DMS 273 treated with DMSO at 0.1 percent for 48 hours (cell line): Measurements from ENCODE around the gene DNAH10.
"Not testable (repeated sequence)": the region's sequence is repeated elsewhere in the genome, so short reads cannot be mapped to it uniquely, and the experiment has no call there.

ENCODE experiments used
- DNase-seq: peaks from one replicate; lab custom pipeline; 2025; lab: John Stamatoyannopoulos, UW

Gene DNAH10

DNA sequence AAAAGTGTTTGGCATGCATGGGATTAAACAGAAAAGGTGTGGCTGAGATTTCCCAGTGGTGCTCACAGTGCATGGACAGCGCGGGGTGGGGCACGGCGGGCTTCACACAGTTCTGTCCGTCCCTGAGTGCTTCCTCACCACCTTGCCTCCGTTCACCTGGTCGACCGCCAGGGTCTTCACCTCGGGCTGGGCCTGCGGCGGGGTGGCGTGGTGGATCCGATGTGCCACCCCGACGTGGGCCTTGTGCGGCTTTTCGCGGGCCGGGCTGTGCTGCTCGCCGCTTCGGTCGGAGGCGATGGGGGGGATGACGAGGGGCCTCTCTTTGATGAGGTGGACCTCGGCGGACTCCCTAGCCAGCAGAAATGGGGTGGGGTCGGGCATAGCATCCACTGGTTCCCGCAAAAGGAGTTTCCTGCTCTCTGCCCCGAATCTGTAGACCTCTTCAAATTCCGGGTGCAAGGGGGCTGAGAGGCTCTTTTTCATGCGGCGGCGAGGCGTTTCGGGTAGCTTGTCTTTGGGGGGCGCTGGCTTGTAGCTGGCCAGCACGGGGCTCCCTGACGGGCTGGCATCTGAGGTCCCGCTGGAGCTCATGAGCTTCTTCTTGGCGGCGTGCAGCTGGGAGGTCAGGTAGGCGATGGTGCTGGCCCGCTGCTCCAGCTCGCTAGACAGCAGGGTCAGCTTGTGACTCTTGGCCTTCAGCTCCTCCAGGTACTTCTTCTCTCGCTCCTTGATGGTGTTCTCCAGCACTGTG is 175.0 kb downstream of the DNAH10 start:
- no peak for DNase-seq

- DNase-seq, result no peak
Measured at GRCh38 chr12:123937707-123938591, 175.8 kb downstream of the DNAH10 start.

GRCh38 chr12:123938679-123939480 is 176.8 kb downstream of the DNAH10 start:
- no peak for DNase-seq

DNA sequence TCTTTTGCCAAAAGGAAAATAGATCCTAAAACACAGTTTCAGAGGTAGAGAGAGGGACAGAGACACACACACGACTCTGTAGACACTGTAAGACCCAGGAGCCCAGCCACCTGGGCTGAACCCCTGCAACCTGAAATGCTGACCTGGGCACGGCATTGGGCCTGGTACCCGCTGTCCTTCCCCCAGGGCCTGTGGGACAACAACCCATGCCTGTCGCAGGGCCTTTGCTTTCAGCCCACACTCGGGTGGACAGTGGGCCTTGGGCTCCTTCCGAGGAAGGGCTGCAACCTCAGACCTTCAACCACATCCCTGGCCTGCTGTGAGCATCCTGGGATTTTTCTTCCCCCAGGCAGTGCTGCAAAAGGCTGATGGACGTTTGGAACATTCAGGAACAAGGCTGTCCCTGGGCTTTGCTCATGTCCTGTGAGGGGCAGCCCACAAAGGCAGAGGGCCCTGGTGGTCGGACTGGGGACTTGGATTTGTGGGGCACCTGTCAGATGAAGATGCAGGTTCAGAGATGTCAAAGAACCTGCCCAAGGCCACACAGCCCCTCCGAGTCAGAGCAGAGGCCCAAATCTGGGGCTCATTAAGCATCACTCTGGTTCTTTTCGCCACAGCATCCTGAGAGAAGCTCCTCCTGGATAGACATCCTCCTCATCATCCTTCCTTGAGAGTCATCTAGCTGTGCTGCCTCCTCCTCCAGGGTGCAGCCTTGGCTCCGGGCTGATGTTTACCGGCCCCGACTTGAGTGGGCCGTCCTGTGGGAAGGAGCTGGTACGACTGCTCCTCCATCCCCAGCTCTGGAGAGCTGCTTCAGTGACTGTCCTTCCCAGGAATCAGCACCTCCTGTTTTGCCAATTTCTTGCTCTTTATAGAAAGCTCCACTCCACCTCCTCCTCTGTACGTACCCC is 177.9 kb downstream of the DNAH10 start:
- no peak for DNase-seq

GRCh38 chr12:123940627-123940966 is 178.5 kb downstream of the DNAH10 start:
- no peak for DNase-seq

DNA sequence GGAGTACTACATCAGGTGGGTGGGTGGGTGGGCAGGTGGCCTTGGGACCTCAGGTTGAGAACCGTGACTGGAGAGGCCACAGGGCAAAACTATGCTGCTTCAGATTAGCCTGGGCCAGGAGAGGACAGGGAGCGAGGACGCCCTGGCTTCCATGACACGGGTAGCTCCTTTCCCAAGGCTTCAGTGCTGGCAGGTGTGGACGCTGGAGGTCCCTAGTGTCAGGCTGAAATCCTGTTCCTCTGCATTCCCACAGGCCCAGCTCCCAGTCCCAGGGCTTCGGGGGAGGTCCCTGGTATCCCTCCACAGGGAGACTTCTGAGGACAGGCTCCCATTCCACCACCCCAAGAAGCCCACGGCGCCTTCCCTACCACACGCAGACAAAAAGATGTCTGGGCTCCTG is 178.9 kb downstream of the DNAH10 start:
- DNase-seq, result no peak

GRCh38 chr12:123941624-123942237 is 179.6 kb downstream of the DNAH10 start:
- DNase-seq, result no peak

DNA sequence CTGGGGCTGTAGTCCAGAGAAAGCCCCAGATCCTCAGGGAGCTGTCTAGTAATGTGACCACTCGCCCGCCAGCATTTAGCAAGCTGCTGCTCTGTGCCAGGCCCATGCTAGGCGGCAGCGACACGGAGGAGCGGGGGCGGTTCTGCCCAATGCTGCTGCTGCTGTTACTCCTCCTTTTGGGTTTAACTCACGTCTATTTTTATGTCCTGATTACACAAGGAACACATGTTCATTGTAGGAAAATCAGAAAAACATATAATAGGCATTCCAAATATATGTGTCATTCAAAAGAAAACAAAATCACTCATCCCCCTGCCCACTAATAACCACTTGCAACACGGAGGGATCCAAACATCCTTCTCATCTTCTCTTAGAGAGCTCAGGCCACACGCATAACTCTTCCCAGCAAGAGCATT is 180.1 kb downstream of the DNAH10 start:
- no peak for DNase-seq

- DNase-seq, result no peak
Measured at GRCh38 chr12:123942911-123943648, 181.0 kb downstream of the DNAH10 start.

DNA sequence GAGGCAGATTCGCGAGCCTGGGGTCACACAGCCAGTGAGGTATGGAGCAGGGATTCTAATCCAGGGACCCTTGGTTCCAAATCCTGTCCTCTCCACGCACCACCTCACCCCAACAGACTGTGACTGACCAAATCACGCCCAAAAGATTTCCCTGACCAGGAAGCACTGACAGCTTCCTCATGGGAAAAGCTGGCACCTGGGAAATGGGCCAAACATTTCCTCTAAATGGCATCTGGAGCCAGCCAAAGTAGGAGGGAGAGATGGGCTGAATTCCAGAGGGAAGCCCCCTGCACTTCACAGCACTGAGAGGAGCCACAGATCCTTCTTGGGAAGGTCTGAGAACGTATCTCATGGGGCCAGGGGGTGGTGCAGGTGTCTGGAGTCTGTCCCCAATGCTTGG is 181.7 kb downstream of the DNAH10 start:
- DNase-seq, result no peak

DNA sequence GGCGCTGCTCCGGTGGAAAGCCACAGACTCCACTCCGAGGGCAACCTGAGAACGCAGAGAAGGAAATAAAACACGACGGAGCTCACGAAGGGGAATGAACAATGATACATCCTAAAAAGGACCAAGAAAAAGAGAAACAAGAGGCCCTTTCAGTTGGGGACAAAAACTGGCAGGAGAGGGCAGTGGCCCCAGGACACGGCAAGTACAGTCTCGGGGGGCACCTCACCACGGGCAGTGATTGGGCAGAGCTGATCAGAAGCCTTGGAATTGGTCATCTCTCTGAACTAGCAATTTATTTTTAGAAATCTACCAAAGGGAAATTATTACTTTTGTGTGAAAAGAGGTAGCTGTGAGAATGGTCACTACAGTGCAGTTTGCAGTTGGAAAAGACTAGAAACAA is 182.6 kb downstream of the DNAH10 start:
- no peak for DNase-seq

DNA sequence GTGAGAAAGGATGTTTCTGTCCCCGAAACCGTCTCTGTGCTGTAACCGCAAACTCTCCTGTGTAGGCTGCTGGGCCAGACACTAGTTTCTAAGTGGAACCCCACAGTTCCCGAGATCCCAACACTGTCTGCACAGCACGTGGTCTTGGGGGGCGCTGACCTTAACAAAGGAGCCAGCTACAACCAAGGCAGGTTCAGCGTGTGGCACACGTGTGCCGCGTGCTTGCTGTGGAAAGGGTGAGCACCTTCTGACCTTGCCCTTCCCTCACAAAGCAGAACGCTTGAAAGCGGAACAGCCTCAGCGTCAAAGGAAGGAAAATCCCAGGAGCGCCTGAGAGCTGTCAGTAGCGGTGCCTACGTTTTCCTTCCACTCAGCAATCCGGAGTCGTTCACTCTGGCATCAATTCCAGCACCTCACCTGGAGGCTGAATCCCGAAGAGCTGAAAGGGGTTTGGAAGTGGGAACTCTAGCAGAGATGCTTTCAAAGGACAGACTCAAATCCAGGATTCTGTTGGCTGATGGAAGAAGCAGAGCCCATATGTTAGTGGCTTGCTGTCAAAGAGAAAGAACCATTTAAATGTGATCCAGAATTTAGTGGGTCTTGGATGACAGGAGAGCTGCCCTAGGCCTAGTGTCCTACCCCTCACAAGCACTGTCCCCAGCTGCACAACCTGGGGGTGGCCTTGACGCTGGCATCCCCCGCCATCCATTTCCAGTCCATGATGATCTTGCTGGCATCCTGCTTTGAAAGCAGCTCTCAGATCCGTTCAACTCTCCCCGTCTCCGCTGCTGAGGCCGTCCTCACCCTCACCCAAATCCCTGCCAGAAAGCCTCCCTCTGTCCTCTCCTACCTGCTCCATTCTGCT is 183.4 kb downstream of the DNAH10 start:
- DNase-seq, result no peak

DNA sequence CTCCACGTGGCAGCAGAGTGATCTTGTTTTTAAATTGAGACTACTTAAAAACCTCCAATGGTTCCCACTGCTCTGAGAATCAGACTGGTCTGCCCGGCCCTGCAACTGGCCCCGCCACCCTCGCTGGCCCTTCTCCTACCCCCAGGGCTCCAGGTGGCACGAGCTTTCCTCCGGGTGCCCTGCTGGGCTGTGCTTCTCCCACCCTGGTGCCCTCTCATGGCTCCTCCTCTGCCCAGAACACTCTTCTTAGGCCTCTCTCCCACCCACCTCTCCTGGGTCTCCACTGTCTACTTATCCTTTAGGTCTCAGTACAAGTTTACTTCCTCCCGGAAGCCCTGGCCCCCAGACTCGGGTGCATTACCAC is 184.0 kb downstream of the DNAH10 start:
- DNase-seq, result no peak

GRCh38 chr12:123946516-123947505 is 184.7 kb downstream of the DNAH10 start:
- not testable (repeated sequence) for DNase-seq

- DNase-seq, result not testable (repeated sequence)
Measured at GRCh38 chr12:123947531-123947930, 185.4 kb downstream of the DNAH10 start.

- DNase-seq, result no peak
Measured at GRCh38 chr12:123948401-123948795, 186.3 kb downstream of the DNAH10 start.

DNA sequence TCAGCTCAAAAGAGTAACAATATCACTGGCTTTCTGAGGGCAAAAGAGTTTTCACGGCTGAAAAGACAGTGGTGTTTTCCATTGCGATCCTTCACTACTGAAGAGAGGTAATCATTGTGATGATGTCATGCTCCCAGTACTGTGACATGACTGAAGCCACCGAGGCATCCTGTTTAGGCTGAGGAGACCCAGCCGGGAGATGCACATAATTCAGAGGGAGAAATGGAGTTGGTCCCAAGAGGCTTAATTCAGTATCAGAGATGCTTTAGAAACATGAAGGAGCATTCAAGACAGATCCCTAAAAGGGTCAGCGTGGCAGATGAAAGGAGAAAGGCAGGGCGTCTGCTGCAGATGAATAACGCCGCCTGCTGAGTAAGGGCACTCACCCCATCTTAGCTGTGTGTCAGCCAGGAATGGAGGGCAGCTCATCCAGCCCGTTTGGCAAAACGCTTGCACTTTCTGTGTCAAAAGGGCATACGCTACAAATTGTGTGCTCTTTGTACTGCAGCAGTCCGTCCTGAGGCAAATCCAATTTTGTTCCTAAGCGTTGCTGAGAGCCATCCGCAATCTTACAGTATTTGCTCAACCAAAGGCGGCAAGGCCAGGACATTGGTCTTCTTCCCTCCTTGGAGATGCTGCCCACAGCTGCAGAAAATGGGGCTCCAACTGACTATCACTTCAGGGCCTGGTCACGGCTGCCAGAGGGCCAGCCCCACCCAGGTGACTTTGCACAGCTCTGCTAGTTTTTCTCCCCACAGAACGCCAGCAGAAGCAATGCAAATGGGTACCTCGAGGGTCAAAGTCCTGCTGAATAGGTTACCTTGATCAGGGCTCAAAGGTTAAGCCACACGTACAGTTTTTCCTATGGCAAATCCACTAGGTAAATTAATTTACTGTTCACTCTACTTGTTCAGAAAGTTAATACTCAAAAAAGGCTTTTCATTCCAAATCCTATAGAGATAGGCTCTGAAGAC is 187.0 kb downstream of the DNAH10 start:
- no peak for DNase-seq
